ENCODE results near the gene CCDC33.

The CCDC33 gene

GRCh38 chr15:74311734-74312444, 75.8 kb downstream of the CCDC33 start:
- in situ Hi-C loops (cut with MboI; ENCODE audit: low sequenced_read_pairs), result no loop called here

DNA sequence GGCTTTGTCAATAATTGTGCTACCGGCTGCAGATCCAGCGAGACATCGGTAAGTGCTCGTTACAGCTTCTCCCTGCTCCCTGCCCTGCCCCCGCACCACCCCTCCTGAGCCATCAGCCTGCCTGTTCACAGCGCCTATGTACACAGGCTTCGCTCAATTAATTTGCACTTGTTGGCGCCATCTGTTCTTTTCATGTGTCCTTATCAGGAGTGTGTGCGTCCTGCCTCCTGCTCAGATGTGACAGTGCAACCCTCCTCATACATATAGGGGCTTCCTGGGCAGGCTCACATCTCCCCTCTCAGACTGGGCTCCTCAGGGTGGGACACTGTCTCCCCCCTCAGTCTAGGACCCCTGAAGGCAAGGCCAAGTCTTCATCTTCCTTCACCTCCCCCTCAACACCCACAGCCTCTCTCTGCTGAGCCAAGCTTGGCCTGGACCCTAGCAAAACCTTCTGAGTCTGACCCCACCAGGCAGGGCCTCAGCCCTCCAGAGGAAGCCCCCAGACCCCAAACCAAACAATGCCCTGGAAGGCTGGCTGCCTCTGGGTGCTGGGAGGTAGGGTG, 76.4 kb downstream of the CCDC33 start:
- in situ Hi-C loops (cut with MboI; ENCODE audit: low sequenced_read_pairs), result no loop called here

- in situ Hi-C loops (cut with MboI; ENCODE audit: low sequenced_read_pairs), result no loop called here
Observed at GRCh38 chr15:74313889-74314288, 77.8 kb downstream of the CCDC33 start.

DNA sequence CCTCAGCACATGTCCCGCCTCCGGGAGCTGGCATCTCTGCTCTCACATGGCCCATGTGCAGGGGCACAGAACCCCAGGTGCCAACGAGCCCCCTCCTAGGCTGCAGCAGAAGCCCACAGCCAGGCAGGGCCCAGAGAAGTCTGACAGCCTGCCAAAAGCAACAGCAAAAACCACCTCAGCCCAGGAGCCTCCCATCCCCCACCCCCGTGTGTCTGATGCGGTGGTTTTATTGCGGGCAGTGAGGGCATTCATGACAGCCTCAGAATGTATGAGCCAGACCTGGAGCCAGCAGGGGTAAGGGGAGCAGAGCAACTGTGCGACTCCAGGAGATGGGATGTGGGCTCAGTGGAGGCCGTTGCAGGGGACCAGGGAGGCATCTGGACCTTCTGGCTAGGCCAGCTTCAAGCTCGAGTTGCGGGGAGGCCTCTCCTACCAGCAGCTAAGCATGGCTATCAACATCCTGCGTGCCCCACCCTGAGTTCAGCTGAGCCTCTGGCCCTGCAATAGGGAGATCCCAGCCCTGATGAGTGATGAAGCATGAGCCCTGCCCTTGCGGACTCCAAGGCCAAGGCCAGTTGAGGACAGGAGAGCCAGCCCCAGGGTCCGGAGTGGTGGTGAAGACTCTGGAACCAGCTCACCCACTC, 78.8 kb downstream of the CCDC33 start:
- in situ Hi-C loops (cut with MboI; ENCODE audit: low sequenced_read_pairs), result no loop called here

GRCh38 chr15:74315626-74316025, 79.5 kb downstream of the CCDC33 start:
- in situ Hi-C loops (cut with MboI; ENCODE audit: low sequenced_read_pairs), result no loop called here

GRCh38 chr15:74316141-74316540, 80.0 kb downstream of the CCDC33 start:
- in situ Hi-C loops (cut with MboI; ENCODE audit: low sequenced_read_pairs), result no loop called here

GRCh38 chr15:74317820-74318375, 81.8 kb downstream of the CCDC33 start:
- in situ Hi-C loops (cut with MboI; ENCODE audit: low sequenced_read_pairs), result no loop called here

GRCh38 chr15:74318376-74319137, 82.4 kb downstream of the CCDC33 start:
- in situ Hi-C loops (cut with MboI; ENCODE audit: low sequenced_read_pairs), result no loop called here

DNA sequence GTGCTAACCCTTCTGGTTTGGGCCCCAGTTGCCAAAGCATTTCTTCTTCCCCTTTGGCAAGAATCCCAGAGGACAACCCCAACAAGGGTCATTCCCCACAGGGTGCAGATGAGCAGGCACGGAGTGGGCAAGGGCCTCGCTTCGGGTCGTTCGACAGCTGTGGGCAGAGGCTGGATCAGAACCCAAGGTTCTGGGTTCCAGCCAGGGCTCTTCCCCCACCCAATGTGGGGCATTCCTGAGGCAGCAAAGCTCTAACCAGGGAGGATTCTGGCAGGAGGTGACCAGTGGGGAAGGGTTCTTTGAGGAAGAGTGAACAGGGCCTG, 83.0 kb downstream of the CCDC33 start:
- in situ Hi-C loops (cut with MboI; ENCODE audit: low sequenced_read_pairs), result no loop called here

GRCh38 chr15:74319596-74320351, 83.6 kb downstream of the CCDC33 start:
- in situ Hi-C loops (cut with MboI; ENCODE audit: low sequenced_read_pairs), result no loop called here

GRCh38 chr15:74320352-74321247, 84.5 kb downstream of the CCDC33 start:
- in situ Hi-C loops (cut with MboI; ENCODE audit: low sequenced_read_pairs), result no loop called here

DNA sequence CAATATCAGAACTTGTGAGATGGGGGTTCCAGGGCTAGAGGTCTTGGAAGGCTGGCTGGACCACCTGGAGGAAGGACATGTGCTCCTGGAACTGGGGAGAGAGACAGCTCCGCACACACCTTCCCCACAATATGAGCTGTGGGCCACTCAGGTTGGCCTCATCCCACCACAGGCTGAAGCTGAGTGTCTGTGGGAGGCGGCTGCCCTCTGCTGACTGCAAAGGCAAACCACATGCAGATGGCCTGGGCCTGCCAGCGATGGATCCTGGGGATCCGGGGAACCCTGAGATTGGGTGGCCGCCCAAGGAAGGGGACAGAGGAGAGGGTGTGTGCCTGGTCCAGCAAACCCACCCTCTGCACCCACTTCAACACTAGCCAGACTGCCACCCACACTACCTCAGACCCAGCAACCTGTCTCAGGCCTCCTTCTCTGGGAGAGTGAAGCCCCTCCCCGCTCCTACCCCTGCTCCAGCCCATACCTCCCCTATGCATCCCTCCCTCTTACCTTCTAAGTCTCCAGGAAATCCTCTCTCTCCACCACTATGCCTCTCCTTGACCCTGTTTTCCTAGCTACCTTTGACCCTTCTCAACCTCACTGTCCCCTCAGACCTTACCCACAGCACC, 86.5 kb downstream of the CCDC33 start:
- in situ Hi-C loops (cut with MboI; ENCODE audit: low sequenced_read_pairs), result no loop called here

GRCh38 chr15:74324714-74325113, 88.6 kb downstream of the CCDC33 start:
- in situ Hi-C loops (cut with MboI; ENCODE audit: low sequenced_read_pairs), result no loop called here

GRCh38 chr15:74326746-74327145, 90.6 kb downstream of the CCDC33 start:
- in situ Hi-C loops (cut with MboI; ENCODE audit: low sequenced_read_pairs), result no loop called here

DNA sequence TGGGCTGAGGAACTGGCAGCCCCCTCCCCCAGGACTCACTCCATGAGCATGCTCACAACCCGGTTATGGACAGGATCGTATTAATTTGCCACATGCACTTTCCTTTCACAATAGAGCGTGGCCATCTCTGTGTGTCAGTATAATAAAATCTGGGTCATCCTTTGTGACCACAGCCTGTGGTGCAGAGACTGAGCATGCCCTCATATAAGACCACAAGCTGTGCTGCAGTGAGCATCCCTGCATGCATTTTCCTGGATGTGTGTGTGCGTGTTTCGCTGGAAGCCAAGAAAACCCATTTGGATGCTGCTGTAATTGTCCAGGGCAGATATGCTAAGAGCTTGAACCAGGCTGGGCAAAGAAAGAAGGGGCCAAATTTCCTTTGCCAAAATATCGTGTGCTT, 91.6 kb downstream of the CCDC33 start:
- in situ Hi-C loops (cut with MboI; ENCODE audit: low sequenced_read_pairs), result no loop called here

- in situ Hi-C loops (cut with MboI; ENCODE audit: low sequenced_read_pairs), result no loop called here
Observed at GRCh38 chr15:74328331-74329056, 92.4 kb downstream of the CCDC33 start.

GRCh38 chr15:74330861-74331408, 94.8 kb downstream of the CCDC33 start:
- in situ Hi-C loops (cut with MboI; ENCODE audit: low sequenced_read_pairs), result no loop called here

- in situ Hi-C loops (cut with MboI; ENCODE audit: low sequenced_read_pairs), result no loop called here
Observed at GRCh38 chr15:74332011-74332410, 95.9 kb downstream of the CCDC33 start.
